Measurements from ENCODE around the gene PACRG.

The PACRG gene

DNA sequence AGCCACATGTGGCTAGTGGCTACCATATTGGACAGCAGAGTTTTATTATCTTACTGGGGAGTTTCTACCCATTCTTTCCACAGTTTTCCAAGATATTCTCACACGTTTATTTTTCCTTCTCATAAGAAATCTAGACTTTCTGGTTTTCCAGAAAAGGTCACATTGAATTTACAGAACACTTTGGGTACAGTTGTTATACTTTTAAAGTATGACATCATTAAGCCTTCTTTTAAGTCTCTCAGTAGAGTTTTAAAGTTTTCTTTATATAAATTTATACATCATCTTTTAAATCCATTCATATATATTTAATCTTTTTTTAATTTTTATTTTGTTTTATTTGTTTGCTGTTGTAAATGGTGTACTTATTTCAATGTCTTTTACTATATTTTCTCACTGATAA is 486.5 kb downstream of the PACRG start:
- no peak for DNase-seq

DNA sequence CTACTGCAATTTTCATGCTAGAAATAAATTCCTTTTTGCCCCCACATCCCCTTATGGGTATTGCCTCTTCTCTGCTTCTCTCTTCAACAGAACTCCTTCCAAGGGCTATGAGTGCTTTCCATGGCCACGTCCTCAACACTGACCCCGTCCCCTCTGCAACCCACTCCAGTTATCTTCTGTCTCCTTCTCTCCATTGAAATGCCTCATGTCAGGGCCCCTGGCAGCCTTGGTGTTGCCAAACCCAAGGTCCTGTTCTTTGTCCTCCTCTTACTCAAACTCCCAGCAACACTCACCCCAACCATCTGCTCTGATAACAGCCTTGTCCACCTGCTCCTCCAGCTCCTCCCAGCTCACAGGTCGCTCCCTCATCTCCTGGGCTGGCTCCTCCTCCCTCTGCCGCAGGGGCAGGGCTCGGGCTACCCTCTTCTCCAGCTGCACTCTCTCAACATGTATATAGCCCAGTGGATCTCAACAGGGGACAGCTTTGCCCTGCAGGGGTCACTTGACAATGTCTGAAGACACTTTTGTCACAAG is 490.7 kb downstream of the PACRG start:
- no peak for DNase-seq

DNA sequence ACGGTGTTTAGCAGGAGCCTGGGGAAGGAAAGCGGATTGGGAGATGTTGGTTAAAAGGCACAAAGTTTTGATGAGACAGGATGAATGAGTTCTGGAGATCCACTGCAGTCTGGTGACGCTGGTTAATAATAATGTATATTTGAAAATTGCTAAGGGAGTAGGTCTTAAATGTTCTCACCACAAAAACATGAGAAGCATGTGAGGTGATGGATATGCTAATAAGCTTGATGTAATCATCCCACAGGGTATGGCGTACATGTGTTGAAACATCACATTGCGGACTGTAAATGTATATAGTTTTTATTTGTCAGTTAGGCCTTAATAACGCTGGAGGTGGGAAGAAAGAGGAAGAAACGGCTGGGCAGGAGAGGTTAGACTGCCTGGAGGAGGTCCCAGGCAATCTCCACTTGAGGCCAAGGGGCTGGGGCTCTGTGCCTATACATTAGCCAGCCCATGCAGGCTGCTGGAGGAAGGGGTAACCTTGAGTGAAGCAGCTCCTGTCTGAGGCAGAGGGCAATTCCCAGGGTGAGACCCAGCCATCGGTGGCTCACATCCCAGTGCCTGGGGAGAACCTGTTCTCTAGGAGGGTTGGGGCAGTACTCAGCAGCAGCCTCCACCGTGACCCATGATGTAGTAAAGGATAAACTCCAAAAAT is 498.5 kb downstream of the PACRG start:
- DNase-seq = no peak

DNA sequence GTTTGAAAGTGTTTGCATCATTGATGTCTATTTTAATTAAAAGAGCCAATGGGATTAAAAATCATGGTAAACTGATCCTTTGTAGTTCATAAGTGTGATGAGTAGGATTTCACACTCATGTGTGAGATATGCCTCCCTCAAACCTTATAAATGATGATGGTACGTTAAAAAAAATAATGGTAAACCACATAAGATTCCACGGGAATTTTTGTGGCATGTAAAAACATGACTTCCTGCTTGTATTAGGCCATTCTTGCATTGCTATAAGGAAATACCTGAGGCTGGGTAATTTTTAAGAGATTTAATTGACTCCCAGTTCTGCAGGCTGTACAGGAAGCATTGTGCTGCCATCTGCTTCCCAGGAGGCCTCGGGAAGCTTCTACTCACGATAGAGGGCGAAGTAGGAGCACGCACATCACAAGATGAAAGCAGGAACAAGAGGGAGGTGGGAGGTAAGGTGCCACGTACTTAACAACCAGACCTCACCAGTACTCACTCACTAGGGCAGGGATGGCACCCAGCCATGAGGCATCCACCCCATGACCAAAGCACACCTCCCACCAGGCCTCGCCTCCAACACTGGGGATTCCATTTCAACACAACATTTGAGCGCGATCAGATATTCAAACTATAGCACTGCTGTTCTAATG is 499.2 kb downstream of the PACRG start:
- DNase-seq = no peak

DNA sequence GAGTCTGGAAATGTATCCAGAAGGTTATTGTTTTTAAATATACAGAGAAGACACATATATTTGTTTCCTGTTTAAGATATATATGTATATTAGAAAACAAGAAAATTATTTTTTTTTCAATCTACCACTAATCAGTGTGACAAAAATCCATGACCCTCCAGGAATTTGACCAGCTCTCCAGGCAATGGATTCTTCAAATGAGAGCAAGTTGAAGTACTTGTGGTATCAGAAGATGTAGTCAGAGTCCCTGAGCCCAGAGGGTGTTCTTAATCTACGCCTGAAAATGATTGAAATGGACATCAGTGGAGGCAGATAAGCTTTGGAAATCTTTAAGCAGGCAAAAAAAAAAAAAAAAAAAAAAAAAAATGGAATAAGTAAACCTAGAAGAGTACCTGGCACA is 500.3 kb downstream of the PACRG start:
- DNase-seq = no peak

DNA sequence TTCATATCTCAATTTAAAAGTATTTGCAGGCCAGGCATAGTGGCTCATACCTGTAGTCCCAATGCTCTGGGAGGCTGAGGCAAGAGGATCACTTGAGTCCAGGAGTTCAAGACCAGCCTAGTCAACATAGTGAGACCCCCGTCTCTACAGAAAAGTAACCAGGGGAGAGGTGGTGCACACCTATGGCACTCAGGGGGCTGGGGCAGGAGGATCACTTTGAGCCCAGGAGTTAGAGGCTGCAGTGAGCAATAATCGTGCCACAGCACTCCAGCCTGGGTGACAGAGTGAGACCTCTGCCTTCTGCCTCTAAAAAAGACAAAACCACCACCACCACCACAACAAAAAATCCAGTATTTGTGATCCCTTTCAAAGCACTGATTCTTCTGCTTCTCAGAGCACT is 501.3 kb downstream of the PACRG start:
- no peak for DNase-seq

DNA sequence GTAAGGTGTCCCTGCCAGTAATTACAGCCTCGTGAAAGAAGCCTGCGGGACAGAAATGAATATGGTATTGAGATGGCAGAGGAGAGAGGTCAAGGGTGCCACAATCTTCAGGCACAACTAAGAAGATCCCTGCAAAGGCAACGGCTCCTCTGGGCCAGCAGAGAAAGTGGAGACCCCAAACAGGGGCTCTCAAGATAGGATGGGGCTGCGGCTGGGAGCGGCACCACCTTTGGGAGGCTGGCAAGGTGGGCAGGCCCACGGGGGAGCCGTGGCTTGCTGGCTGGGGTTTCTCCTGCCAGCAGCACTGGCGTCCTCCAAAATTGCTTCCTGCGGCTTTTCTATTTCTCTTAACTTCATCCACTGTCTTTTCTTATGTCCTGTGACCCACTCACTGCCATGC is 503.1 kb downstream of the PACRG start:
- DNase-seq = no peak

DNA sequence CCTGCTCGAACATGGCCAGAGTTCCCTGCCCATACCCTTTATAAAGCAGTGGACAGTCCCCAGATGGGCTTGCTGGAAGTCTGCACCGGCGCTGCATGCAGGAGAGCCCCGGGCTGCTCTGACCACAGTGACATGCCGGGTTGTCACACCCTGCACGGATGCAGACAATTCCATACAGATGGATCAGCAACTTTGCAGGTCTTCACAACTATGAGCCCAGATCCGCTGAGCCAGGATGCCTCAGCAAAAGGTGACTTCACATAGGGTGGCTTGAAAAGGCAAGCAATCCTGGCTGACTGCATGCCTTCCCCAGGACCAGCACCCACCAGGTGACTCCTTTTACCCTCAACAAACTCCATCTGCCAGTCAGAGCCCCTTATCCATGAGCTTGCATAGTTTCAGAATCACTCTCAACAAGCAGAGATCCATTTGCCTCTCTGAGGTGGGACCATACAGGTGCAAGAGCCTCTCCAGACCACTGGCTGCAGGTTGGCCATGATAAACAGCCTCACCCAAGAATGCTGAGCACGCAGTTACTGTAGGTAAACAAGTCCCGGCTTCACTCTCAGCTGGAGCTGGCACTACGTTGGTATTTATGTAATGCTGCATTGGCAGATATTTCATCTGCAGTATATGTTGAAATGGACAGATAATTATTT is 503.7 kb downstream of the PACRG start:
- DNase-seq = no peak

DNA sequence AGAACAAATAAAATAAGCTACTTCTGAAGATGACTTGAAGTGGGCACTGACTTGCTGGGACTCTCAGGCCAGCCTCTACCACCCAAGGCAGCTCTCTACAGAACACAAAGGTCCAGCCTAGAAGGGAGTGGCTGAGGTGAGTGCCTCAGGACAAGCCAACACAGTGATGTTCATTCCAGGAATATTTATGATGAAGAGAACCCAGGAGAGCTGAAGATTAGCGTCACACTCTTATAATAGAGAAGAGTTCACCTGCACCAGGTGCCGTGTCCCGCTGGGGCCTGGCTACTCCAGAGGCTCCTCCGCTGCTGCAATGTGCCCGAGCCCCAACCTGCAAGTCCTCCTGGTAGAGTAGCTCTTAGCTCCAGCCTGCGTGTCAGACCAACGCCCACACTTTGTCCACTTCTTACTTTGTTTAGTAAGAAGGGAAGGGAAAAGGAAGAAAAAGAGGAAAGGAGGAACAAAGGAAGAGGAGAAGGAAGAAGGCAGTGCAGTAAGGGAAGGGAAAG is 504.3 kb downstream of the PACRG start:
- DNase-seq = no peak

DNA sequence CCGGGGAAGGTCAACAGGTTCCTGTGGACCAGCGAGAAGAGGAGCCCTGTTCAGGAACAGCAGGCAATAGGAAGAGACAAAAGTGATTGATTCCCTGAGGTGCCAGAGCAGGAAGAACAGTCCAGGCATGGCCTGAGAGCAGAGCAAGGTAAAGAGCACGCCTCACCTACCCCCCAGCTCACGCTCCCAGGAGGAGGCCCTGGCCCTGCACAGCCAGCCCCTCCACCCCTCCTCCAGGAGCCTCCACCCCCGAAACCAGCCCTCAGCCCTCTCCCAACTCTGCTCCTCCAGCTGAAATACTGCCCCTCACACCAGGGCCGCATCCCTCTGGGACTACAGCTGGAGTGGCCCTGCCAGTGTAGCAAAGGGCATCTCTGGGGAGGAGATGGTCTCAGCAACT is 504.9 kb downstream of the PACRG start:
- no peak for DNase-seq

DNA sequence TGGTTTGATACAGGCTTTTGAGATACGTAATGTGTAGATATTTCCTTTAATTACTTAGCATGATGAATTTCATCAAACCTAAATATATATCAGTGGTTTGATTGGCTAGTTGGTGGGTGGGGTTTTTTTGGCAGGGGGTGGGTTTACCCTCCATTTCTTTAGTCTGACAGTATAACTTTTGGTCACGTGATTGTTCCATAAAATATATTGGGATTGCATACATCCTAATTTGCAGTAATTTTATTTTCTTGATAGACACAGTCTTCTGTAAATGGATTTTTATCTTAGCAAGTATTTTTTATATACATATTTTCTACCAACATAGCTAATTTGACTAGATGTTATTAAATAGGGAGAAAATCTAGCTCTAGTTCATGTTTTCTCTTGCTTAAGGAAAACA is 509.3 kb downstream of the PACRG start:
- no peak for DNase-seq

DNA sequence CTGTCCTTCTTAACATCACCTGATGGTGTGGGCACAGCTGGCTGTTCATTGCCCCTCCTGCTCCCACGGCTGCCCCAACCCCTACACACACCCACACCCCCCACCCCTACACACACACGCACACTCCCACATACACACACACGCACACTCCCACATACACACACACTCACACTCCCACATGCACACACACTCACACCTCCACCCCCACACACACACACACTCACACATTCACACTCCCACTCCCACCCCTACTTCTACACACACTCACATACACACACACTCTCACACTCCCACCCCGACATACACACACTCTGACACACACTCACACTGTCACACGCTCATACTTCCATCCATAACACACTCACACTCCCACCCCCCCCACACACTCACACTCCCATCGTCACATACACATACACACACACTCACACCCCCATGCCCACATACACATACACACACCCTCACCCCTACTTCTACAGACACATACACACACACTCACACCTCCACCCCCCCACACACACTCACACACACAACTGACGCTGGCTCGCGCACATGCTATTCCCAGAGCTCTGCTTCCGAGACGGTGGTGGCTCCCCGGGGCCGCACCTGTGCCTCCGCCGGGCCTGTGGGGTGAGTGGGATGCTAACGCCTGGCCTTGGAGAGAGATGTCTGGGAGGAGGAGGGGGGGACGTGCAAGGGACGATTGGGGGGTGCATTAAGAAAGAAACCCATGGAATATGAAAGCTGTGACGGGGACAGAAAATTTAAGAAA is 512.0 kb downstream of the PACRG start:
- no peak for DNase-seq

DNA sequence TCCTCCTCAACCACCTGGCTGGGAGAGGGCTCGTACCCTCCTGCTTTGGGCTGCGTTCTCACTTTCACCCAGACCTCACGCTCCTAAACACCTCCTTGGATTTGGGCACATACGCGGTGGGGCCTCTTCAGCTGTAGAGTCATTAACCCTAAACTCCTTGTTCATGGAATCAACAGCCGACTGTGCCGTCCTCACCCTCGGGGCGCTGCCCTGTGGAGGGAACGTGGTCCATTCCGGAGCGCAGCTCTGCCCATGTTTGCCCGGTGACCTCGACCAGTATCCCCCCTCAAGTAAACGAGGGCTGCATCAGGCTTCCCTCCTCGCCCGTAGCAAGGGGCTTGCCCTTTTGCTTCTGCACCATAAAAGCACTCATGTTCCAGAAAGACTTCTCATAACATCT is 512.8 kb downstream of the PACRG start:
- no peak for DNase-seq

DNA sequence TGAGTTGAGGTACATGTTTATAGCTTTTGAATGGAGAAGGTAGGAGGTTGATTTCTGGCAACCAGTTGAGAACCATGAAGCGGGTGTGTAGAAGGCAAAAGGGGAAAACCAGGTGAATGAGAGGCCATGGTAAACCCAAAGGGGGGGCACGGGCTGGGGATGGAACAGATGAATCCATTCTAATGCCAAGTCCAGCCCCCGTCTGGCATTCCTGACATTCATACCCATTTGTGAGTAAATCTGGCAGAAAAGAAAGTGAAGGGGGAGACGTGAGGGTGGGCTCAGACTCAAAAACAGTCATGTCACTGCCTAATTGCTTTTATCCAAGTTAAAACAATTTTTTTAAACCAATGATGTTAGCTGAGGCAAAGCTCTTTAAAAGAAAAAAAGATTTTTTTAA is 513.9 kb downstream of the PACRG start:
- DNase-seq = no peak

DNA sequence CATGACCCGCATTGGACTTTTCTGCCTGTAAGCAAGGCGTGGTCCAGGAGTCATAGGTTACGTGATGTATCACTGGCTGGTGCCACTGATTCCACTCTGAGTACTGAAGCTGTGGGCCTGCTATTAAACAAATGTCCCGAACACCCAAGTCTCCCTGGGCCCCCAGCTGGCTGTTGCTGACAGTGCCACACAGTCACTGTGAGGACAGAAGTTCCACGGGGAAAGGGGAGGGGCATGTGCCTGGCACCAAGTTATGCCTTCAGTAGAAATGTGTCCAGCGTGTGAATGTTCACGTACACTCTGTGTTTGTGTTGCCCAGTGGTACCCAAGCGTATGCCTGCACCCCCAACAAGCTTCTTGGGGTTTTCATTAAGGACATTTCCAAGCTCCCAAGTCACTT is 515.3 kb downstream of the PACRG start:
- no peak for DNase-seq

DNA sequence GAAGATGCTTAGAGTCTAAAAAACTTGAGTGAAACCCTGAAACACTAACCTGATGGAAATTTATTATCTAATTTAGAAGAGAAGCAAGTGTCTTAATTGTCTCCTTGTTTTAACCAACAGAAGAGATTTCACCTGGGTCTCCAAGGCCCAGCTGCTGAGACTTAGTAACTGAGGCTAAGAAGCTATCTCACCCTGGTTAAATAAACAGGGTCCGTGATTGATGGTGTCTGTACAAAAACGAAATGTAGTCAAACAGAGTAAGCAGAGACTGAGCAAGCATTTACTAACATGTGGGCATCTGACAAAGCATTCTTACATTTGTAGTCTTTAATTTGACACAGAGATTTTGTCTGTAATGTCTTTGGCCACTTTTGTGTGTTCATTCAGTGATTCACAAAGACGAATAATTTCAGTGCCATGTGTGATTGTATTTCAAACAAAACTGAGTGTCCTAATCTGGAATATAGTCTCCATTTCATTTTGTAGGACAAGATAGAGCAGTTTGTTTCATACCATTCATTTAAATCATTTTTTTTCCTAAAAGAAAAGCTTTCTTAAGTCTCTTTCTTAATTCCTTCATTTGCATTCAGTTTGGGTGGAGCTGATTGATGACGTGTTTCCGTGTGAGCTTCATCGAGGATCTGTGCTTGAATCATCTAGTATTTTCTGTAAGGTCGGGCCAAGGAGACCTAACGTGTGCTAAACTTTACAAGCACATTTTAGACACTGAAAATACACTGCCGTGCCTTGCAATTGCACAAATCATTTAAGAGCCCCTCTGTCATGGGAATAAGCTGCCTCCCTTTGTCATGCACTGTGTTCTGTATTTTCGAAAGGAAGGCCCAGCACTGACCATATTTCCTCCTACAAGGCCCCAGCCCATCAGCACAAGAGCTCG is 516.2 kb downstream of the PACRG start:
- no peak for DNase-seq

DNA sequence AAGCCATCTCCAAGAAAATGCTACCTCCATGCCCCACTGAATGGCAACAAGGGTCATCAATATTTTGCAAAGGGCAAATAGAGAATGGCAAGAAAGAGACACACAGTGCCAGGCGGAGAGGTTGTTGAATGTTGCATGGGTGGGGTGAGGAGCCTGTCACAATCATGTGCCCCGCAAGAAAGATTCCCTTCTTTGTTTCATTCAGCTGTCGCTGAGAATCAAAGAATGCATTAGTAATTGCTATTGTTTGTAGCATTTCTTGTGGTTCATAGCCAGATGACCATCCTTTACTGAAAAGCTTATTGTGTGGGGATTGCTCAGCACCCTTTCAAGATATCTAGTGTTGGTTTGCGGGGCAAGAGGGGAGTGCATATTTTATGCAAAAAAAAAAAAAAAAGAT is 520.3 kb downstream of the PACRG start:
- no peak for DNase-seq

DNA sequence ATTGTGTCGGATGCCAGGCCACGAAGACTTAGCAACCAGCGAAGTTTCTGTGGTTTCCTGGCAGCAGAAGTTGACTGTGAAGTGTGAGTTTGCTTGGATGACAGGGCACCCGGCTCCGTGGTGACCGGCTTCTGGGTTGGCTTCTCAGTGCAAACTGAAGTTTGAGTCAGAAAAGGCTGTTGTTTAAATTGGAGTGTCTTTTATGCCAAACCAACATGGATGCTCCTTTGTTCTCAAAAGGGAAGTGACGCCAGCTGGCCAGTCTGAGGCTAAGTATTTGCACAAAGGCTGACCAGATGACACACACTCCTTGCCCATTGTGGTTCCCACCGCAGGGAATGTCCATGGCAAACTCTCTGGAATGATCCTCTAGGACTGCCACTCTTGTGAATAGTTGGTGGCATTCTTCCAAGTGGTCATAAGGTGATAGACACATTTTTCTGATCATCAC is 521.9 kb downstream of the PACRG start:
- DNase-seq = peak in 1 of 4 experiments; percentile 46

DNA sequence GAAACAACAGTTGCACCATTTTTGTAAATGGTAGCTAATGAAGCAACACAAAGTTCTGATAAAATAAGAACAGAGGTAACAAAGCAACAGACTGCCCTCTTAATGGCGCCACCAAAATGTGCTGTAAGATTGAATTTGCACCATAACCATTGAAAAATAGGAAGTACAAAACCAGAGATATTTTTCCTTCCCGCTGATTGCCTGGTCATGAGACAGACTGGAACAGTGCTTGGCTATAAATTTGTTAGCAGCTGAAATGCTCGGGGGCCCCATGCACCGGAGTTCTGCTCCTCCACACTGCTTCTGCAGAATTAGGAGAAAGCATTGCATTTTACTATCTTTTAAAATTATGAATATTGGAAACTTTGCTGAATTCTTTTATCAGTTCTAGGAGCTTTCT is 522.3 kb downstream of the PACRG start:
- peak; percentile 67 to 84 (median 78) for DNase-seq

DNA sequence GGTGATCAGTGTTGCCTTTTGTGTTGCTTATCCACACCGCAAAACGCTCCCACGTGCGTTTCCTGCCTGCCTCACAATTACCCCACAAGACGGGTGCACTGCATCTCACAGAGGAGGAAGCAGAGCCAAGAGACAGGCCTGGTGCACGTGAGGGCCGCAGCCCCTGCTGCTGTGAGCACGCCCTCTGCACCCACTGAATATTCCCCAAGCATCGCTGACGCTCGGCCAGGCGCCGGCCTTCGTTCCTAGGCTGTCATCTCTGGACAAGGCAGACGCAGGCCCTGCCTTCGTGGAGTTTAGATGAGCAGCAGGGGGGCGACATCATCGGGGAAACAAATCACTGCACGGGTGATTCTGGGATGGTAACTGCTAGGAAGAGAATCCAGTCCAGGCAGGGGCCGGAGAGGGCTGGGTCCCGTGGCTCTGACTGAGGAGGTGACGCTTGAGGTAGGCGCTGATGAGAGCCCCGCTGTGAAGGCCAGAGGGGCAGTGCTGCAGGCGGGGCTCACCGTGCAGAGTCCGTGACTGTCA is 524.4 kb downstream of the PACRG start:
- DNase-seq = peak; percentile 13 to 70 (median 58)

DNA sequence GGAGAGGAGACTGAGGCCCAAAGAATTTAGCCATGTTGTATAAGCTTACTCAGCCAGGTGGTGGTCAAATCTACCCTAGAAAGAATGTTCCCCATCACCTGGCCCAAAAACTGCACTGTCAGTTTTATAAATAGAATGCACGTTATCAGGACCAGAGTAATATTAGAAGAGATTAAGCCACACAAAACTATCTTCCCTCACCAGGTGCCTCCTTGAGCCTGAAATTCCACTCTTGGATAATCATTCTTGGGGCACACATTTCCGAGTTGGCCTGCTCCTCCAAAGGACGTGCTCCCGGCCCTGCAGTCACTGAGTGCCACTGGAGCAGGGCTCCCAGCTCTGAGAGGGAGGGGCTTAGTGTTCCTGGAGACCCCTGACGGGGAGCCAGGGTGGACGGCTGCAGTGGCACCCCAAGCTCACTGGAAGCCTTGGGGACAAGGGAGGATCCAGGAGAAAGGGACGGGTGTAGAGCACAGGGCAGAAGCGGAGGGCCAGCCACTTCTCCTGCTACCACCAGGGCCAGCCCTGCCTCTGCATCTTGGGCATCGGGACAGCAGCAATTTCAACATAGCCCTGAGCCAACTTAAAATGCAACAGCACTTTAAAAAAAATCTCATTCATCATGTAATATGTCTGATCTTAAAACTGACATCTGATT is 525.9 kb downstream of the PACRG start:
- no peak for DNase-seq
